Activated T-helper 1 cell treated with anti-CD3 and anti-CD28 coated beads, Interleukin-2, amount 50 U/mL, for 16 hours (primary cell): ENCODE results near the gene BCL2.

Experiments used
- DNase-seq, 2 donors: peaks; one replicate each; pipeline ENCODE4 v3.0.0-alpha.2; 2020; ENCODE audit warnings: low read depth in 1 of 2, low spot score in 1 of 2

BCL2 gene

GRCh38 chr18:63126134-63127069 is 193.2 kb downstream of the BCL2 start:
- DNase-seq = no peak

- no peak for DNase-seq
Measured at GRCh38 chr18:63120620-63121019, 198.9 kb downstream of the BCL2 start.

GRCh38 chr18:63119647-63120046 is 199.9 kb downstream of the BCL2 start:
- DNase-seq = no peak

GRCh38 chr18:63113899-63114565 is 205.5 kb downstream of the BCL2 start:
- DNase-seq = no peak

GRCh38 chr18:63112706-63113105 is 206.9 kb downstream of the BCL2 start:
- DNase-seq = no peak

- DNase-seq = no peak
Measured at GRCh38 chr18:63111671-63112402, 207.7 kb downstream of the BCL2 start.

- DNase-seq = no peak
Measured at GRCh38 chr18:63109802-63110201, 209.8 kb downstream of the BCL2 start.

- DNase-seq = no peak
Measured at GRCh38 chr18:63109022-63109421, 210.5 kb downstream of the BCL2 start.

- no peak for DNase-seq
Measured at GRCh38 chr18:63107931-63108330, 211.6 kb downstream of the BCL2 start.

- DNase-seq = no peak
Measured at GRCh38 chr18:63107171-63107845, 212.3 kb downstream of the BCL2 start.

- DNase-seq = no peak
Measured at GRCh38 chr18:63106727-63107126, 212.8 kb downstream of the BCL2 start.

GRCh38 chr18:63105636-63106316 is 213.8 kb downstream of the BCL2 start:
- DNase-seq = no peak

- no peak for DNase-seq
Measured at GRCh38 chr18:63104868-63105267, 214.7 kb downstream of the BCL2 start.

GRCh38 chr18:63102941-63103744 is 216.4 kb downstream of the BCL2 start:
- DNase-seq = no peak

GRCh38 chr18:63100630-63101055 is 218.9 kb downstream of the BCL2 start:
- DNase-seq = no peak

GRCh38 chr18:63099848-63100629 is 219.5 kb downstream of the BCL2 start:
- DNase-seq = no peak

GRCh38 chr18:63099091-63099840 is 220.3 kb downstream of the BCL2 start:
- no peak for DNase-seq
